Posterior vena cava (tissue), 2 donors: Measurements from ENCODE around the gene CYP4F12. TPM values are rescaled to one million over a fixed set of nuclear protein-coding genes. Genes with fewer than 3 reads are reported as not detected.

ENCODE experiments used
- DNase-seq: peaks from one replicate; pipeline ENCODE4 v3.0.0-alpha.2; 2020; ENCODE audit warnings: low spot score
- intact Hi-C, 2 donors: fragments of 100-400 bp; cut with DNase I; formaldehyde crosslinking; loops; one replicate each; pipeline versions ENCODE4 v1.14.1 to v1.14.2; 2022 to 2023
- total RNA-seq, 2 donors: library from RNA; stranded (reverse); fragmentation: NEBNext Ultra II Directional; extraction: Animal tissue kit (Norgen Biotek cat#: 25700); gene quantifications; one replicate each; pipeline ENCODE4 v1.2.1, GENCODE V29; 2021
- donor health status: DM: yes; HTN: yes; CAD: no.
- donor health status: DM: yes; HTN: yes; CAD: no.

Gene CYP4F12
- total RNA-seq, 2 donors from 2014 or later: 2.6 to 7.6 TPM

DNA sequence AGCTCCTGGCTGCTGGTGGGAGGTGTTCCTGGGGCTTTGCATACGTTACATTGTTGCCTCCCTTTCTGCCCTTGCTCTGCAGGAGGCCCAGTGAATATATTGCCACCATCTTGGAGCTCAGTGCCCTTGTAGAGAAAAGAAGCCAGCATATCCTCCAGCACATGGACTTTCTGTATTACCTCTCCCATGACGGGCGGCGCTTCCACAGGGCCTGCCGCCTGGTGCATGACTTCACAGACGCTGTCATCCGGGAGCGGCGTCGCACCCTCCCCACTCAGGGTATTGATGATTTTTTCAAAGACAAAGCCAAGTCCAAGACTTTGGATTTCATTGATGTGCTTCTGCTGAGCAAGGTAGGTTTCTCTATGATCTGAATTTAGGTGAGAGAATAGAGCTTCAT lies 10.5 kb downstream of the CYP4F12 start:
- intact Hi-C loops: no loop called here
- no peak for DNase-seq

DNA sequence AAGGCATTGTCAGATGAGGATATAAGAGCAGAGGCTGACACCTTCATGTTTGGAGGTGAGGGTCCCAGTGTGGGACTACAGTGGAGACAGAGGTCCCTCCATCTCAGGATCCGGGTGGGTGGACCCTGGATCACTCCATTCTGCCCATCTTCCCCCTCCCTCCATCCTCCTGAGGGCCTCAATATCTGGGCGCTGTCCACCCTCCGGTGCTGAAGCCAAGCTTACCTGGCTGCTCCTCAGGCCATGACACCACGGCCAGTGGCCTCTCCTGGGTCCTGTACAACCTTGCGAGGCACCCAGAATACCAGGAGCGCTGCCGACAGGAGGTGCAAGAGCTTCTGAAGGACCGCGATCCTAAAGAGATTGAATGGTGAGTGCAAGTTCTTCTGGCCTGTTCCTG lies 11.9 kb downstream of the CYP4F12 start:
- no peak for DNase-seq

DNA sequence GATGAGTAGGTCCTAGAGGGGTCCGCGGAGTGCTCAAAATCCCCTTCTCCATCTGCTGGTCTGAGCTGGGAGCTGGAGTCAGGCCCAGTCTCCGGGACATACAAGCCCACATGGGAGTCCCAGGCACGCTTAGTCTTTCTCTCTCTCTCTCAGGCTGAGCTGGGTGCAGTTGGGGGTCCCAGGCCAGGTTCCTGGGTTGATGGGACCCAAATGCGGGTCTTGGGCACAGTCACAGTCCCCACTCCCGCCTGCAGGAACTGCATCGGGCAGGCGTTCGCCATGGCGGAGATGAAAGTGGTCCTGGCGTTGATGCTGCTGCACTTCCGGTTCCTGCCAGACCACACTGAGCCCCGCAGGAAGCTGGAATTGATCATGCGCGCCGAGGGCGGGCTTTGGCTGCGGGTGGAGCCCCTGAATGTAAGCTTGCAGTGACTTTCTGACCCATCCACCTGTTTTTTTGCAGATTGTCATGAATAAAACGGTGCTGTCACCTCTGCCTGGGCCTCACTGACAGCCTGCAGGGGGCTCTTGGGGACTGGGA lies 23.8 kb downstream of the CYP4F12 start:
- intact Hi-C loops: no loop called here
- no peak for DNase-seq

More for the DNA sequence above, 11.9 kb downstream of the CYP4F12 start:
- intact Hi-C loops: no loop called here

DNA sequence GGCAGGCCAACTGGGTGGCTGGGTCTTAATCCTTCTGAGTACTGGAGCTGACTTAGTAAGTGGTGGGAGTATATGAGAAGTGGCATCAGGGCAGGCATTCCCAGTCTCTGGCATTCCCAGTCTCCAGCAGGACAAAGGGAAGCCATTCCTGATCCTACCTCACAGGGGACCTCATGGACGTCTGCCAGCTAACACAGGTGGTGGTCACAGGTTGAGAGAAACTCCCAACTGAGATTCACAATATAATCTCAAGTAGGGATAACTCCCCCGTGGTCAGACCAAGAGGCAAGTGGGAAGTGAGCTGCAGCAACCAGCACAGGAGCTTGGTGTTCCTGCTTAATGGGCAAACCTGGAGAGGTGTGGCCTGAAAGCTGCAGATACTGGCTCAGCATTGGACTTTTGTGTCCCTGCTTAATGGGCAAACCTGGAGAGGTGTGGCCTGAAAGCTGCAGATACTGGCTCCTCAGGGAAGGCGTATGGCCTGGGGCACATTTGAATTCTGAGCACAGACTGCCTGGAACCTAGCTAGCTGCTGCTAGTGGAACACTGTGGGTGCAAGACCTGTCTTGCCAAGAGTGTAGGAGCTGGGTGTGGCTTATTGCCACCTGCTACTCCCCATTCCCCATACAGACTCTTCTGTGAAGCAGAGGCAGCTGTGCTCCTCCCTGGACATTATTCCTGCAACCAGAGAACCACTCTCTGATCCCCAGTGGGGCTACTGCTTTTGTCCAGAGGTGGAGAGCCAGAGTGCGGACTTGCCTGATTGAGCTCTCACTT lies 29.1 kb downstream of the CYP4F12 start:
- intact Hi-C loops: no loop called here
- DNase-seq: no peak

DNA sequence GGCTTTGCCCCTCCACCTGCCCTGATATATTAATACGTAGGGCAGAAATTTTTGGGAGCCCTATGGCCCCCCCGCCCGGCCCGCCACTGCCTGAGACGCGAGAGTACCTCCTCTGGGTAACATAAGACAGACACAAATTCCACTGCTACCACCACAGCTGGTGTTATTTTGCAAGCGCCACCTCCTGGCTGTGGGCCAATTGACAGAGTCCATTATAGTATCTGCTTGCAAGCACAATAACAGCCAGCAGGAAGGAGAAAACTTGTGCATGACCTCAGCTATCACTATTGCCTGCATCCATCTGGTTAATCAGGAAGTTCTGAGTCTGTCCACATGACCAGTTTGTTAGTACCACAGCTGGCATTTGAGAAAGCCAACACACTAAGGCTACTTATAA lies 29.6 kb downstream of the CYP4F12 start:
- peak; percentile 93 for DNase-seq
- intact Hi-C loops: no loop called here

DNA sequence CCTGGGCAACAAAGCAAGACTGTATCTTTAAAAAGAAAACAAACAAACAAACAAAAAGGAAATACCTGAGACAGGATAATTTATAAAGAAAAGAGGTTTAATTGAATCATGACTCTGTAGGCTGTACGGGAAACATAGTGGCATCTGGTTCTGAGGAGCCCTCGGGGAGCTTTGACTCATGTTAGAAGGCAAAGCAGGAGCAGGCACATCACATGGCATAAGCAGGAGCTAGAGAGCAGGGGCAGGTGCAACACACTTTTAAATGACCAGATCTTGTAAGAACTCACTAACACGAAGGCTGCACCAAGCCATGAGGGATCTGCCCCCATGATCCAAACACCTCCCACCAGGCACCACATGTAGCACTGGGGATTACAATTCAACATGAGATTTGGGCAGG lies 41.8 kb downstream of the CYP4F12 start:
- DNase-seq: no peak

DNA sequence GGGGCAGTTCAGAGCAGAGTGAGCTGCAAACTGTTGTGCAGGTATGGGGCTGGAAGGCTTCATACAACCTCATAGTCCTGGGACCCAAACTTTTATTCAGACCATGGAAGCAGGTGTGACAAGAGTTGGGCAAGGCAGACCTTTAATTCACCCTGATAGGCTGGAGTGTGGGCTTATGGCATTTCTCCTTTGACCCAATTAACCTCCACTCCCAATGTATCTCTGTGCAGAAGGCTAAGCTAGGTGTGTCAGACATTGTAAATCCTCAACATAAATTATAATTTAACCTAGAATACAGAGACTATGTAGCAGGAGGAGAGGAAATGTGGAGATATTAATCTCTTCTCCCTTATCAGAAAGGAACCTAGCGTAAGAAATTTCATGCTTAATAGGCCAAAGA lies 42.8 kb downstream of the CYP4F12 start:
- DNase-seq: no peak
- intact Hi-C loops: no loop called here

More for the DNA sequence above, 41.8 kb downstream of the CYP4F12 start:
- intact Hi-C loops: no loop called here

DNA sequence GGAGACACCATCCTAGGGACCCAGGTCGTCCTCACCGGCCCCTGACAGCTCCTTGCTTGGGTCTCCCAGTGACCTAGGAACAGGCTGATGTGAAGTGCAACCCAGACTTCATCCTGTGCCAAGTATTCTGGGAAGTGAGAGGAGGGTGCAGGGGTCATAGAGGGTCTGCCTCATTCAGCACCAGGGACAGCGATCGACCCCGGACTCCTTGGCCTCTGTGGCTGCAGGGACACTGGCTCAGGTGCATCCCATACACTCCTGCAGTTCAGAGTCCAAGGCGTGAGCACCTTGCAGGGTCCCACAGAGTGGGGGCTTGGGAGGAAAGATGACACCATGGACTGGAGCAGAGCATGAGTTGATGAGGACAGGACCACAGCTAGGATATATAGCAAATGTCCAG lies 44.9 kb downstream of the CYP4F12 start:
- no peak for DNase-seq
- intact Hi-C loops: no loop called here

DNA sequence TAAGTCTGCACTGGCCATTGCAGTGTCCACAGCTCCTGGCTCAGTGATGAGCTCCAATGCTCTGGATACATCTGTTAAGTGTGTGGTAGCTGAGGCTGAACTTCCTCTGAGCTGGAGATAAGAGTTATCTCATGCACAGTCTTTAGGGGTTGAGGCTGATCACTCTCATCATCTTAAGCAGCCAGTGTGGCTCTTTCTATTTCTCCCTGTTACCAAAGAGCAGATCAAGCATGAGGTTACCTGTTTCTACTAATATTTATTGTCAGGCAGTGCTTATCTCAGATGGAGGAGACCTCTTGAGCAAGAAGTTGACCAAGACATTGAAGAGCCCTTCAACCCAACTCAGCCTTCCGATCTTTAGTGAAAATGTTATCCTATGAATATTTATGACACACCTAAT lies 48.4 kb downstream of the CYP4F12 start:
- intact Hi-C loops: no loop called here

DNA sequence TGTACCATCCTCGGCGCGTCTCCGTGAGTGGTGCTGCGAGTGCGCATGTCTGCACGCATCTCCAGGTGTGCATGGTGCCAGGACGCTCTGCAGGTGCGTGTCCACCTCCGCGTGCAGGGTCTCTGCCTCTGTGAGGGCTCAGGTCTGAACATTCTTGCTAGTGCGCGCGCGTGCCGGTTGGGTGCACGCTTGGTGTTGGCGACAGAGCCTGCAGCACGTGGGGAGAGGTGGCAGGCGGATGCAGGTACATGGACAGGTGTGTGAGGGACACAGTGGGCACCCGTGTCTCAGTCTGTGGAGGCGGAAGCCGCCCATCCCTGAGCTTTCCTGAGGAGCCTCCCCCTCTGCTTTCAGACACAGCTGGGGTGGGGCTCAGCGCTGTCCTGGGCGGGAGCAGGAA lies 50.1 kb downstream of the CYP4F12 start:
- intact Hi-C loops: no loop called here
- DNase-seq: no peak

More for the DNA sequence above, 48.4 kb downstream of the CYP4F12 start:
- no peak for DNase-seq

DNA sequence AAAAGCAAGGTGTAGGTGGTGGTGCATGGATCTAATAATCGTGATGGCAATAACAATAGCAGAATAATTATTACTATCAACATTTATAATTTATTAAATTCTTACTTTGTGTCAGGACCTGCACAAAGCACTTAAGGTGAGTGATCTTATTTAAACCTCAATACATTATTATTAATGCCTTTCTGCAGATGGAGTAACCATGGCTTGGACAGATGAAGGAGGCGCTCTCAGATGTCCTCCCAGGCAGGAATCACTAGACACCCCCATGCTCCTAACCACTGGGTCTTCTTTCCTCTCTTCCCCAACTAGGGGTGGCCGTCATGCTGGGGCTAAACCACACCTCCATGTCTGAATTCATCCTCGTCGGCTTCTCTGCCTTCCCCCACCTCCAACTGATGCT lies 54.8 kb downstream of the CYP4F12 start, which contains the start of gene OR10H2:
TSS of gene OR10H2 (plus strand) at position 301 of the 400 bp plus-strand sequence. CDS start at position 321, 20 bp downstream.
- intact Hi-C loops: no loop called here
- DNase-seq: no peak

DNA sequence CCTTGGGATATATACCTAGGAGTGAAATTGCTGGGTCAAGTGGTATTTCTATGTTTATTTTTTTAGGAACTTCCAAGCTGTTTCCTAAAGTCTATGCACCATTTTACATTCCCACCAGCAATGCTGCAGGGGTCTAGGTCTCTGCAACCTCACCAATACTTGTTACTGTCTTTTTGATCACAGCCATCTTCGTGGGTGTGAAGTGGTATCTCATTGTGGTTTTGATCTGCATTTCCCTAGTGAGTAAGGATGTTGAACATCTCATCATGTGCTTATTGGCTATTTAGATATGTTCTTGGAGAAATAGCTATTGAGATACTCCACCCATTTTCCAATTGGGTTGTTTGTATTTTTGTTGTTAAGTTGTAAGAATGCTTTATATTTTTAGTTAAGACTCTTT lies 57.7 kb downstream of the CYP4F12 start:
- intact Hi-C loops: no loop called here
- no peak for DNase-seq

DNA sequence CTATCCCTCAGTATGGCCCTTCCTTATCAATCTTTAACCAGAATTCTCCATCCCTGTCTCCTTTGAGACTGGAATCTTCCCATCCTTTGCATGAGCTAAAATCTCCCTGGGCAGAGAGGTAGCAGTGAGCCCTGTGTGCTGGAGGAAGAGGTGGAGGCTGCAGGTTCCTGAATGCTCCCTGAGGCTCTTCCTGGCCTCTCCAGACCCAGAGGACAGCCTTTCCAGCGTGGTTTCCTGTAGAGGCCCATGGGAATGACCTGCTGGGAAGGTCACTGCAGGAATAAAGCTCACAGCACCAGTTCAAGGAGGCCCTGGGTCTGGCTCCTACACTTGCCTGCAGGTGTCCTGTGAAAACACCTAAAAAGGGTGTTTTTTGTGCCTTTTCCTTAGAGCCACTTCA lies 59.5 kb downstream of the CYP4F12 start:
- intact Hi-C loops: no loop called here
- DNase-seq: no peak

DNA sequence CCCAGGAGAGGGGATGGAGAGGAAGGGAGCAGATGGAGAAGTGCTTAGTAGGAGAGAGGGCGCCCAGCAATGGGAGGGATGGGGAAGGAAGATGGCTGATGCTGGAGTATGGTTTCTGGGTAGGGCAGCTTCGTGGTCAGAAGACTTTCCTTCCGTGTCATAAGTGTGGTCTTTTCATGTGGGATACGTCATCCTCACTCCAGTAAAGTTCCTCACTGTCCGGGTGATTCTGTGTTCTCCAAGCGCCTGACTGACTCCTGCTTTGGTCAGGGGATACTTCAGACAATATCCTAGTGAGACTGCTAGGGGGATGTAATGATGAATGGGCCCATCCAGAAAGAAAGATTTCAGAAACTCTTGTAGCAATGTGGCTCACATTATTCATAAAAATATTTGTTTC lies 61.0 kb downstream of the CYP4F12 start:
- intact Hi-C loops: no loop called here
- no peak for DNase-seq

DNA sequence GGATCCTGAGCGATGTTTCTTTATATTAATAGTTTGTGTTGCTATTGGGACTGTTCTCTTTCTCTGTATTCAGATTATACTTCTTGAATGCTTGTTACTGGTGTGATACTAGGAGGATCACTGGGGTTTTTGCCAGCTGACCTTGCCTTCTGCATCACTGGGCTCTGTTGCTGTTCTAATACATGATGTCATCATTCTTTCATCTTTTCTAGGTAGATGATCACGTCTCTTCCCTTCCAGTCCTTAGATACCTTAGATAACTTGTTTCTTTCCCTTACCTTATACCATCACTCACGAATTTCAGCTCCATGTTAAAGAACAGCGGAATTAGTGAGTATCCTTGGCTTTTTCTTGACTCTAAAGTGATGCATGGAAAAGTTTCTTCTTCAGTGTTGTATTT lies 64.8 kb downstream of the CYP4F12 start, which contains the start of gene OR10H3:
TSS of gene OR10H3 (plus strand) at position 264 of the 400 bp plus-strand sequence. CDS start 3,408 bp downstream, outside the sequence.
- DNase-seq: no peak
- intact Hi-C loops: no loop called here

DNA sequence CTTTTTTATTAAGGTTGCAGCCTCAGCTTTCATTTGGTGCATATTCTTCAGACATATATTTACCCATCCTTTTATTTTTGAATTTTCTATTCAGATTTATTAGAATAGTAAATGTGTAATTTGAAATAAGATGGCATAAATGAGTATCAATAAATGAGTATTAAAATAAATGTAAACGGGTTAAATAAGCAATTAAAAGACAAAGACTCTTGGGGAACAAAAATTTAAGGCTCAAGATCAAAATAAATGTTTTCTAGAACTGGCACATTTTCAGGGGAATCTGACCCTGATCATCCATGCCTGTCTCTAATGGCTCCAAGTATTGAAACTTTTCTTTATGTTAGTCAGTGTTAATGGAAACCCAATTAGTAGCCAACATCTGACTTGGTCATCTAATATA lies 67.9 kb downstream of the CYP4F12 start:
- no peak for DNase-seq
- intact Hi-C loops: no loop called here

Other genes with a start within 250 kb of the CYP4F12 start
- 10 to 100 TPM; 33.2 to 44.2 TPM for gene WIZ, start 223.1 kb upstream of the CYP4F12 start, total RNA-seq
- gene RASAL3, start 208.5 kb upstream of the CYP4F12 start, total RNA-seq: 1 to 10 TPM; 2.3 to 3.7 TPM
- not detected for gene PGLYRP2, start 193.6 kb upstream of the CYP4F12 start, total RNA-seq
- gene CYP4F22, start 164.6 kb upstream of the CYP4F12 start, total RNA-seq: not detected
- not detected for gene CYP4F8, start 57.9 kb upstream of the CYP4F12 start, total RNA-seq
- gene CYP4F3, start 32.2 kb upstream of the CYP4F12 start, total RNA-seq: under 1 TPM; 0.29 to 0.79 TPM
- not detected for gene OR10H2, start 54.9 kb downstream of the CYP4F12 start, total RNA-seq
- gene OR10H3, start 64.9 kb downstream of the CYP4F12 start, total RNA-seq: not detected
- gene OR10H5, start 114.6 kb downstream of the CYP4F12 start, total RNA-seq: not detected
- gene OR10H1, start 142.6 kb downstream of the CYP4F12 start, total RNA-seq: under 1 TPM; 0.05 to 0.09 TPM
- not detected for gene CYP4F2, start 225.0 kb downstream of the CYP4F12 start, total RNA-seq